Smooth muscle cell (in vitro differentiated cells): Measurements from ENCODE around the gene MGMT. TPM values are rescaled to one million over a fixed set of nuclear protein-coding genes. Genes with fewer than 3 reads are reported as not detected.

Source experiments
- DNase-seq: peaks from one replicate; lab custom pipeline; 2025; ENCODE audit not compliant: unreplicated experiment; lab: John Stamatoyannopoulos, UW
- H2AFZ ChIP-seq: fragments of 200-600 bp; sonication (generic); 2 replicates; pipeline ENCODE4 v1.6.0; 2016; ENCODE audit warnings: antibody characterized with exemption, low read depth, mild to moderate bottlenecking
- H3F3A ChIP-seq: fragments of 200-600 bp; sonication (generic); 2 replicates; pipeline ENCODE4 v1.6.0; 2017; ENCODE audit warnings: antibody characterized with exemption, low read depth
- H3K27ac ChIP-seq: fragments of 200-600 bp; sonication (generic); 2 replicates; pipeline ENCODE4 v1.5.1; 2016; ENCODE audit warnings: low read depth, mild to moderate bottlenecking
- H3K27me3 ChIP-seq: fragments of 200-600 bp; sonication (generic); 2 replicates; pipeline ENCODE4 v1.6.1; 2016; ENCODE audit warnings: low read depth, mild to moderate bottlenecking
- H3K36me3 ChIP-seq: fragments of 200-600 bp; sonication (generic); 2 replicates; pipeline ENCODE4 v1.5.1; 2016; ENCODE audit warnings: low read depth
- H3K4me1 ChIP-seq: fragments of 200-600 bp; sonication (generic); 2 replicates; pipeline ENCODE4 v1.5.1; 2016; ENCODE audit warnings: low read depth
- H3K4me2 ChIP-seq: fragments of 200-600 bp; sonication (generic); 2 replicates; pipeline ENCODE4 v1.6.0; 2016; ENCODE audit warnings: mild to moderate bottlenecking
- H3K4me3 ChIP-seq: fragments of 200-600 bp; sonication (generic); 2 replicates; pipeline ENCODE4 v1.5.1; 2016; ENCODE audit warnings: mild to moderate bottlenecking
- H3K79me2 ChIP-seq: fragments of 200-600 bp; sonication (generic); 2 replicates; pipeline ENCODE4 v1.6.0; 2016; ENCODE audit warnings: low read depth, mild to moderate bottlenecking
- H3K9ac ChIP-seq: fragments of 200-600 bp; sonication (generic); 2 replicates; pipeline ENCODE4 v1.6.0; 2016; ENCODE audit warnings: low read depth
- H3K9me3 ChIP-seq: fragments of 200-600 bp; sonication (generic); replicated peaks from 2 replicates; pipeline ENCODE4 v1.5.1; 2016; ENCODE audit warnings: low read depth
- H4K20me1 ChIP-seq: fragments of 200-600 bp; sonication (generic); 2 replicates; pipeline ENCODE4 v1.6.0; 2016; ENCODE audit warnings: low read depth
- CTCF ChIP-seq: fragments of 200-600 bp; sonication (generic); IDR thresholded peaks from 2 replicates; pipeline ENCODE4 v1.5.1; 2017; ENCODE audit warnings: borderline replicate concordance, mild to moderate bottlenecking, antibody characterized with exemption; ENCODE audit not compliant: insufficient read depth, poor library complexity, severe bottlenecking
- WGBS: methylation state at CpG from one replicate; pipeline ENCODE4 v1.1.7; 2016; ENCODE audit warnings: low lambda C conversion rate; 5-methylcytosine and 5-hydroxymethylcytosine counted together
- polyA plus RNA-seq: library from polyadenylated mRNA; unstranded; fragments of >200 nt; fragmentation: Nextera tagmentation; extraction: Ambion mirVana; gene quantifications from 2 replicates; pipeline ENCODE4 v1.2.1, GENCODE V29; 2016
- total RNA-seq: library from RNA; depleted of rRNA; stranded (reverse); fragments of >200 nt; gene quantifications from 2 replicates; pipeline ENCODE4 v1.2.3, GENCODE V29; 2014

MGMT gene
- total and polyA plus RNA-seq, 2 experiments from 2014 or later, result 21.0 to 33.0 TPM

GRCh38 chr10:129645487-129645886 is 178.4 kb downstream of the MGMT start:
- Histone ChIP-seq H3K36me3 (no peaks in the 10 kb centered on the region), H3K4me3 (no peak overlapping the region), H3K27me3 (no peaks in the 10 kb centered on the region), H4K20me1 (no peaks in the 10 kb centered on the region), H3K27ac (no peak overlapping the region), H3K9ac (no peak overlapping the region), H3K4me1 (peaks cover 6% of the 10 kb centered on the region), H3K9me3 (no peaks in the 10 kb centered on the region), H3K4me2 (no peak overlapping the region), H3F3A (no peaks in the 10 kb centered on the region), H2AFZ (no peak overlapping the region), H3K79me2 (no peaks in the 10 kb centered on the region)
- no peak for TF ChIP-seq CTCF
- 98% methylated on average over 11 of the region's 11 CpGs for WGBS
- no peak for DNase-seq

- Histone ChIP-seq H3K4me1 (peaks cover 6% of the 10 kb centered on the region), H2AFZ (no peak overlapping the region), H3K4me3 (no peak overlapping the region), H3K4me2 (no peak overlapping the region), H3F3A (no peaks in the 10 kb centered on the region), H3K79me2 (no peaks in the 10 kb centered on the region), H3K9ac (no peak overlapping the region), H4K20me1 (no peaks in the 10 kb centered on the region), H3K27me3 (no peaks in the 10 kb centered on the region), H3K36me3 (no peaks in the 10 kb centered on the region), H3K27ac (no peak overlapping the region), H3K9me3 (no peaks in the 10 kb centered on the region)
- no peak for DNase-seq
- WGBS, result 95% methylated on average over 17 of the region's 17 CpGs
- TF ChIP-seq CTCF, result no peak
Observed at GRCh38 chr10:129646973-129647372, 179.9 kb downstream of the MGMT start.

- no peaks in the 10 kb centered on the region for H3K9me3 ChIP-seq
- no peak overlapping the region for H3K9ac ChIP-seq
- H3K79me2 ChIP-seq, result no peaks in the 10 kb centered on the region
- H3K4me1 ChIP-seq, result peaks cover 6% of the 10 kb centered on the region
- WGBS, result 95% methylated on average over 4 of the region's 4 CpGs
- no peaks in the 10 kb centered on the region for H3K36me3 ChIP-seq
- DNase-seq, result no peak
- H3K27me3 ChIP-seq, result no peaks in the 10 kb centered on the region
- H3K4me3 ChIP-seq, result no peak overlapping the region
- H2AFZ ChIP-seq, result no peak overlapping the region
- TF ChIP-seq CTCF, result no peak
- no peaks in the 10 kb centered on the region for H3F3A ChIP-seq
- no peak overlapping the region for H3K4me2 ChIP-seq
- H3K27ac ChIP-seq, result no peak overlapping the region
- no peaks in the 10 kb centered on the region for H4K20me1 ChIP-seq
Observed at GRCh38 chr10:129647590-129647989, 180.5 kb downstream of the MGMT start.

GRCh38 chr10:129648856-129649255 is 181.8 kb downstream of the MGMT start:
- 41% methylated on average over 6 of the region's 6 CpGs for WGBS
- Histone ChIP-seq H3K27ac (no peak overlapping the region), H3F3A (no peaks in the 10 kb centered on the region), H3K27me3 (no peaks in the 10 kb centered on the region), H3K36me3 (no peaks in the 10 kb centered on the region), H3K4me3 (no peak overlapping the region), H3K9me3 (no peaks in the 10 kb centered on the region), H3K79me2 (no peaks in the 10 kb centered on the region), H2AFZ (no peak overlapping the region), H4K20me1 (no peaks in the 10 kb centered on the region), H3K4me2 (no peak overlapping the region), H3K4me1 (peaks cover 6% of the 10 kb centered on the region), H3K9ac (no peak overlapping the region)
- DNase-seq, result no peak
- TF ChIP-seq CTCF, result no peak
